Natural killer cell (primary cell): ENCODE data around the gene RHEB. TPM values are rescaled to one million over a fixed set of nuclear protein-coding genes. Genes with fewer than 3 reads are reported as not detected.

Source experiments
- ATAC-seq, 3 donors: fragments of 150-1000 bp in 2 of 3; fragments of 200-7000 bp in 1 of 3; cut with Tn5 transposase; 1 replicate in 1 of 3; 2 replicates in 2 of 3; pipeline ENCODE4 v1.10.0; 2021; ENCODE audit warnings: mild to moderate bottlenecking in 2 of 3, moderate library complexity in 2 of 3
- DNase-seq, 2 donors: peaks; one replicate each; pipeline versions ENCODE4 v3.0.0 to v3.0.0-alpha.2; 2013 to 2021; ENCODE audit warnings: mixed read lengths in 1 of 2
- H3K27ac ChIP-seq: one replicate; pipeline ENCODE4 v1.5.1; 2013; ENCODE audit warnings: mild to moderate bottlenecking, low read length
- H3K27me3 ChIP-seq: one replicate; pipeline ENCODE4 v1.6.1; 2013; ENCODE audit warnings: low read length; ENCODE audit not compliant: control insufficient read depth, insufficient read depth
- H3K36me3 ChIP-seq: one replicate; pipeline ENCODE4 v1.6.1; 2013; ENCODE audit warnings: low read length; ENCODE audit not compliant: control insufficient read depth, insufficient read depth
- H3K4me1 ChIP-seq: one replicate; pipeline ENCODE4 v1.6.1; 2013; ENCODE audit warnings: low read length; ENCODE audit not compliant: control insufficient read depth, insufficient read depth
- H3K4me3 ChIP-seq: one replicate; pipeline ENCODE4 v1.5.1; 2013; ENCODE audit warnings: low read length
- H3K9me3 ChIP-seq: one replicate; pipeline ENCODE4 v1.6.1; 2013; ENCODE audit warnings: low read length; ENCODE audit not compliant: control insufficient read depth, insufficient read depth
- H3K27ac Mint-ChIP-seq, 2 donors: one replicate each; pipeline ENCODE4 v1.8.0; 2022; ENCODE audit warnings: mild to moderate bottlenecking in 2 of 2, mixed read lengths in 2 of 2, moderate library complexity in 1 of 2
- H3K27me3 Mint-ChIP-seq, 2 donors: one replicate each; pipeline ENCODE4 v1.8.0; 2022; ENCODE audit warnings: low read depth in 2 of 2, mixed read lengths in 2 of 2
- H3K36me3 Mint-ChIP-seq: one replicate; pipeline ENCODE4 v1.8.0; 2022; ENCODE audit warnings: mixed read lengths
- H3K4me1 Mint-ChIP-seq, 2 donors: one replicate each; pipeline ENCODE4 v1.8.0; 2022; ENCODE audit warnings: mixed read lengths in 2 of 2
- H3K4me3 Mint-ChIP-seq: one replicate; pipeline ENCODE4 v1.8.0; 2022; ENCODE audit warnings: mild to moderate bottlenecking, moderate library complexity, mixed read lengths
- H3K9me3 Mint-ChIP-seq, 2 donors: one replicate each; pipeline ENCODE4 v1.8.0; 2022; ENCODE audit warnings: mixed read lengths in 2 of 2
- CTCF ChIP-seq: fragments of 200-600 bp; IDR thresholded peaks from one replicate; pipeline ENCODE4 v1.8.0; 2022; ENCODE audit warnings: antibody characterized with exemption
- WGBS: methylation state at CpG from one replicate; pipeline ENCODE4 v1.1.7; 2013; ENCODE audit warnings: missing lambda C conversion rate; ENCODE audit not compliant: insufficient coverage; 5-methylcytosine and 5-hydroxymethylcytosine counted together
- intact Hi-C: fragments of 100-400 bp; cut with micrococcal nuclease; formaldehyde crosslinking; loops from one replicate; pipeline ENCODE4 v1.14.2; 2022
- total RNA-seq, 4 donors: library from RNA; stranded (reverse); fragments of 120-200 nt in 1 of 4; gene quantifications; one replicate each; pipeline versions ENCODE4 v1.2.3 to v1.2.4, GENCODE V29; 2013 to 2022

The RHEB gene
- total RNA-seq, 3 donors from 2014 or later (not counting 1 experiment from before 2014, with no cell fraction given) = 51.0 to 63.3 (median 63.3) TPM

GRCh38 chr7:151420144-151420543, 99.6 kb downstream of the RHEB start:
- H3K36me3 Mint-ChIP-seq = no peaks in the 10 kb centered on the region
- 76% methylated on average over 5 of the region's 5 CpGs for WGBS
- no peak for ATAC-seq
- H3K4me3 Mint-ChIP-seq = no peak overlapping the region
- no peaks in the 10 kb centered on the region for H3K4me1 Mint-ChIP-seq
- Histone ChIP-seq H3K27me3 (no peaks in the 10 kb centered on the region), H3K36me3 (no peaks in the 10 kb centered on the region), H3K4me1 (peaks cover 5% of the 10 kb centered on the region), H3K27ac (no peak overlapping the region), H3K4me3 (no peak overlapping the region), H3K9me3 (peaks cover 9% of the 10 kb centered on the region)
- H3K27ac Mint-ChIP-seq = no peak overlapping the region
- H3K9me3 Mint-ChIP-seq = no peaks in the 10 kb centered on the region
- TF ChIP-seq CTCF = no peak
- DNase-seq = no peak
- intact Hi-C loops = no loop called here
- peaks cover 19 to 27% of the 10 kb centered on the region in 2 donors for H3K27me3 Mint-ChIP-seq

GRCh38 chr7:151416941-151417315, 102.8 kb downstream of the RHEB start:
- Histone ChIP-seq H3K9me3 (peaks cover 9% of the 10 kb centered on the region), H3K36me3 (no peaks in the 10 kb centered on the region), H3K27ac (no peak overlapping the region), H3K27me3 (peaks cover 1% of the 10 kb centered on the region), H3K4me1 (peaks cover 5% of the 10 kb centered on the region), H3K4me3 (no peak overlapping the region)
- Mint-ChIP-seq H3K36me3 (no peaks in the 10 kb centered on the region), H3K9me3 (no peaks in the 10 kb centered on the region), H3K27me3 (peaks cover 27 to 53% of the 10 kb centered on the region in 2 donors), H3K27ac (no peak overlapping the region), H3K4me1 (no peaks in the 10 kb centered on the region), H3K4me3 (no peak overlapping the region)
- DNase-seq (no peak), ATAC-seq (no peak)
- 85% methylated on average over 11 of the region's 11 CpGs for WGBS
- no peak for TF ChIP-seq CTCF
- intact Hi-C loops = no loop called here

GRCh38 chr7:151416112-151416940, 103.4 kb downstream of the RHEB start:
- H3K4me3 ChIP-seq = no peak overlapping the region
- peaks cover 0 to under 1% of the 10 kb centered on the region in 2 donors for H3K4me1 Mint-ChIP-seq
- H3K36me3 Mint-ChIP-seq = no peaks in the 10 kb centered on the region
- H3K36me3 ChIP-seq = no peaks in the 10 kb centered on the region
- H3K27me3 ChIP-seq = peaks cover 4% of the 10 kb centered on the region
- no peaks in the 10 kb centered on the region for H3K9me3 Mint-ChIP-seq
- ATAC-seq (no peak), DNase-seq (no peak)
- peaks cover 9% of the 10 kb centered on the region for H3K9me3 ChIP-seq
- no peak overlapping the region for H3K27ac ChIP-seq
- WGBS = 92% methylated on average over 10 of the region's 10 CpGs
- H3K4me1 ChIP-seq = peaks cover 7% of the 10 kb centered on the region
- H3K27me3 Mint-ChIP-seq = peaks cover 31 to 53% of the 10 kb centered on the region in 2 donors
- TF ChIP-seq CTCF = no peak
- H3K27ac Mint-ChIP-seq = no peak overlapping the region
- intact Hi-C loops = no loop called here
- no peak overlapping the region for H3K4me3 Mint-ChIP-seq

Other genes starting within 250 kb of the RHEB start
- 100 to 1,000 TPM; 110 to 113 (median 111) TPM for gene NUB1, start 178.1 kb downstream of the RHEB start, total RNA-seq
- 1 to 10 TPM; 1.6 to 4.6 (median 2.1) TPM for gene WDR86, start 109.9 kb downstream of the RHEB start, total RNA-seq
- not detected for gene CRYGN, start 79.8 kb downstream of the RHEB start, total RNA-seq